GM12875 (cell line): ENCODE data around the gene ZNF487.
"Not testable (repeated sequence)": the region's sequence is repeated elsewhere in the genome, so short reads cannot be mapped to it uniquely, and the experiment has no call there.

Experiments
- H3K4me3 ChIP-seq: one replicate; pipeline ENCODE4 v1.5.1; 2011; ENCODE audit warnings: low read depth, low read length, control low read depth
- CTCF ChIP-seq: IDR thresholded peaks from 2 replicates; pipeline ENCODE4 v1.5.1; 2011; ENCODE audit warnings: low read depth, mild to moderate bottlenecking, control low read depth, inconsistent platforms, low read length, moderate library complexity, borderline replicate concordance; ENCODE audit not compliant: insufficient read depth

ZNF487 gene

GRCh38 chr10:43424416-43424815 lies 12.5 kb upstream of the ZNF487 start:
- no peak for TF ChIP-seq CTCF
- H3K4me3 ChIP-seq: no peak overlapping the region

GRCh38 chr10:43426476-43426875 lies 10.4 kb upstream of the ZNF487 start:
- not testable (repeated sequence) for H3K4me3 ChIP-seq

- H3K4me3 ChIP-seq: no peak overlapping the region
- no peak for TF ChIP-seq CTCF
Observed at GRCh38 chr10:43427166-43427825, 9.6 kb upstream of the ZNF487 start.

GRCh38 chr10:43430926-43431663 lies 5.8 kb upstream of the ZNF487 start:
- no peak for TF ChIP-seq CTCF
- H3K4me3 ChIP-seq: no peak overlapping the region

GRCh38 chr10:43437141-43437870 lies 395 bp downstream of the ZNF487 start:
- no peak for TF ChIP-seq CTCF

GRCh38 chr10:43440463-43441134 lies 3.7 kb downstream of the ZNF487 start:
- no peak for TF ChIP-seq CTCF
- no peak overlapping the region for H3K4me3 ChIP-seq

More at GRCh38 chr10:43437141-43437870, 395 bp downstream of the ZNF487 start:
- H3K4me3 ChIP-seq: peak overlapping the region; percentile 72

GRCh38 chr10:43444323-43444722 lies 7.4 kb downstream of the ZNF487 start:
- no peak overlapping the region for H3K4me3 ChIP-seq
- no peak for TF ChIP-seq CTCF
